ENCODE measurements around the gene NGDN.

Gene NGDN

DNA sequence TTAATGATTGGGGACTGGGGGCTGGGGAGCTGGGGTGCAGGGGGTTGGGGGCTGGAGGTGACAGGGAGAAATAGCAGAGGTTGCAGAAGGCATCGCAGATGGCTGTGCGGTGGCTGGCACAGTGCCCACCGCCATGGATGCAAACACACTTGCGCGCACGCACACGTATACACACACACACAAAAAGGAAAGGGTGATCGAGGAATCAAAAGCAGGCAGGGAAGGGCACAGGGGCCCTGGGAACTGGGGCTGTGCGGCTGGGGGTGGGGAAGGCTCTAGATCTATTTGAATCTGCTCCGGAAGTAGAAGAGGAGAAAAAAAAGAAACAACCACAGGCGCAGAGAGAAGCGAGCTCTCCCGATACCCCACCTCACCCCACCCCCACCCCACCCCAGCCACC, 42.7 kb downstream of the NGDN start:
- no peak for DNase-seq (ENCODE audit: low read depth)
- no peak for TF ChIP-seq CTCF (IDR thresholded peaks at IDR 0.05; ENCODE audit: control insufficient read depth, extremely low read depth, insufficient read depth)
- H3K4me3 ChIP-seq (ENCODE audit: low read depth, low read length): no peak overlapping the region

- DNase-seq (ENCODE audit: low read depth): no peak
Measured at GRCh38 chr14:23513005-23513817, 43.7 kb downstream of the NGDN start.

GRCh38 chr14:23513818-23514643, 44.5 kb downstream of the NGDN start:
- no peak for DNase-seq (ENCODE audit: low read depth)
- no peak for TF ChIP-seq CTCF (IDR thresholded peaks at IDR 0.05; ENCODE audit: control insufficient read depth, extremely low read depth, insufficient read depth)
- H3K4me3 ChIP-seq (ENCODE audit: low read depth, low read length): no peak overlapping the region

More at GRCh38 chr14:23513005-23513817, 43.7 kb downstream of the NGDN start:
- no peak overlapping the region for H3K4me3 ChIP-seq (ENCODE audit: low read depth, low read length)
- TF ChIP-seq CTCF (IDR thresholded peaks at IDR 0.05; ENCODE audit: control insufficient read depth, extremely low read depth, insufficient read depth): no peak

GRCh38 chr14:23514644-23514957, 45.1 kb downstream of the NGDN start:
- no peak overlapping the region for H3K4me3 ChIP-seq (ENCODE audit: low read depth, low read length)
- TF ChIP-seq CTCF (IDR thresholded peaks at IDR 0.05; ENCODE audit: control insufficient read depth, extremely low read depth, insufficient read depth): no peak
- peak; percentile 11 for DNase-seq (ENCODE audit: low read depth)

- no peak overlapping the region for H3K4me3 ChIP-seq (ENCODE audit: low read depth, low read length)
- no peak for TF ChIP-seq CTCF (IDR thresholded peaks at IDR 0.05; ENCODE audit: control insufficient read depth, extremely low read depth, insufficient read depth)
- DNase-seq (ENCODE audit: low read depth): no peak
Measured at GRCh38 chr14:23517650-23518326, 48.3 kb downstream of the NGDN start.

DNA sequence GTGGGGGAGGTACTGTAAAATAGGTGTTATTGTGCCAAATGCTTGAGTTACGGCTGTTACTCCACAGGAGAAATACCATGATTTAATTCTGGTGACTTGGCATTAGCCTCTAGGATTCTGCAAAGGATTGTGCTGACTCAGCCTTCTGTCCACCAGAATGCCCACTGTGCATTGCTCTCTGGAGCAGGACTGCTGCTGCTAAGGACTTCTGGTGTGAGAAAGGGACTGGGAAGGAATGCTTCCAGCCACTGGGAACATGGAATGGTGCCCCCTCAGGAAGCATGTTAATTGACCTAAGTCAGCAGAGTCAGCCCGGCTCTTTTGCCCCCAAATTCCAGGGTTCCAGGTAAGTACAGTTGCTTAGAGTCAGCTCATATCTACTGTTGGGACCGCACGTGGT, 49.2 kb downstream of the NGDN start:
- TF ChIP-seq CTCF (IDR thresholded peaks at IDR 0.05; ENCODE audit: control insufficient read depth, extremely low read depth, insufficient read depth): no peak
- DNase-seq (ENCODE audit: low read depth): no peak
- H3K4me3 ChIP-seq (ENCODE audit: low read depth, low read length): no peak overlapping the region

Data from LNCaP clone FGC (cell line).